Measurements from ENCODE around the gene IL20RB. TPM values are rescaled to one million over a fixed set of nuclear protein-coding genes. Genes with fewer than 3 reads are reported as not detected.
"Not testable (repeated sequence)": the region's sequence is repeated elsewhere in the genome, so short reads cannot be mapped to it uniquely, and the experiment has no call there.

Gene IL20RB
- total RNA-seq, 4 donors from 2014 or later, result 218 to 274 (median 257) TPM

DNA sequence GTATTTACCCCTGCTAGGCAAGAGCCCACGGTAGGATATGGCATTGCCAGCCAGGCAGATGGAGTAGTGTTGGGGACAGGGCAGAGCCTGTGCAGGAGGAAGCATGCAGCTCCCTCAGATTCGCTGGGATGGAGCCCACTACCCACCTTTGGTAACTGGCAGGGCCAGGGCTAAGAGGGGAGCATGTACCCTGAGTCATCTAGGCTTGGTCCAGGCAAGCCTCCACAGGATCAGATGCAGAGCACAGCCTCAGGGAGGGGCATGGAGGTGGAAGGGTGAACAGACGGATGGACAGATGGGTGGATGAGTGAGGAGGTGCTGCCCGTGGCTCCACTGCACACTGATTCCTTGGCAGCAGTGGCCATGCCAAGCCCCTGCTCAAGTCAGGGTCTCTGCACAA lies 33.0 kb downstream of the IL20RB start:
- no peak for DNase-seq (ENCODE audit: low spot score in 2 of 2)
- Histone ChIP-seq H3K4me3 (no peak overlapping the region), H3K27ac (peak overlapping the region; percentile 30), H3K36me3 (no peaks in the 10 kb centered on the region), H3K4me1 (peaks cover 52% of the 10 kb centered on the region), H3K9me3 (no peaks in the 10 kb centered on the region), H3K27me3 (no peaks in the 10 kb centered on the region)
- TF ChIP-seq POLR2A (IDR thresholded peaks at IDR 0.05) (no peak), POLR2AphosphoS5 (IDR thresholded peaks at IDR 0.05) (no peak), EP300 (IDR thresholded peaks at IDR 0.05) (no peak)
- TF ChIP-seq, protein P1, sequence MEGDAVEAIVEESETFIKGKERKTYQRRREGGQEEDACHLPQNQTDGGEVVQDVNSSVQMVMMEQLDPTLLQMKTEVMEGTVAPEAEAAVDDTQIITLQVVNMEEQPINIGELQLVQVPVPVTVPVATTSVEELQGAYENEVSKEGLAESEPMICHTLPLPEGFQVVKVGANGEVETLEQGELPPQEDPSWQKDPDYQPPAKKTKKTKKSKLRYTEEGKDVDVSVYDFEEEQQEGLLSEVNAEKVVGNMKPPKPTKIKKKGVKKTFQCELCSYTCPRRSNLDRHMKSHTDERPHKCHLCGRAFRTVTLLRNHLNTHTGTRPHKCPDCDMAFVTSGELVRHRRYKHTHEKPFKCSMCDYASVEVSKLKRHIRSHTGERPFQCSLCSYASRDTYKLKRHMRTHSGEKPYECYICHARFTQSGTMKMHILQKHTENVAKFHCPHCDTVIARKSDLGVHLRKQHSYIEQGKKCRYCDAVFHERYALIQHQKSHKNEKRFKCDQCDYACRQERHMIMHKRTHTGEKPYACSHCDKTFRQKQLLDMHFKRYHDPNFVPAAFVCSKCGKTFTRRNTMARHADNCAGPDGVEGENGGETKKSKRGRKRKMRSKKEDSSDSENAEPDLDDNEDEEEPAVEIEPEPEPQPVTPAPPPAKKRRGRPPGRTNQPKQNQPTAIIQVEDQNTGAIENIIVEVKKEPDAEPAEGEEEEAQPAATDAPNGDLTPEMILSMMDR (IDR thresholded peaks at IDR 0.05), result no peak
- 46% methylated on average over 4 of the region's 4 CpGs for WGBS

DNA sequence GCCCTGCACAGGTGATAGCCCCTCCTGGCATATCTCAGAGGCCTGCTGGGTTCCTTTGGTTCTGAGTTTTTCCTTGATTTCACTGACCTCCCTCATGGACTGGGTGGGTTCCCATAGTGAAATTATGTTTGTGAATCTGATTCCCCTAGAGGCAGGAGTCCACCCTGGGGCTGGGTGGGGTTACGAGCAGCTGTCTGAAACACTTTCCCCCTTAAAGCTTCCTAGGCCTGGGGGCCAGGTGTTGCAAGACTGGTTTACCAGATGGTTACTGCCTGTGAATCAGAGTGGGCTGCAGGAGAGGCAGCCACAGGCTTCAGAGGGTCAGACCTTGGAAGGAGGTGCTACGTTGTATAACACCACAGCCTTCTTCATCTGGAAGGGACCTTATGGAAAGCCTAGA lies 34.3 kb downstream of the IL20RB start:
- Histone ChIP-seq H3K27ac (peak overlapping the region; percentile 20), H3K9me3 (no peaks in the 10 kb centered on the region), H3K36me3 (no peaks in the 10 kb centered on the region), H3K4me1 (peaks cover 63% of the 10 kb centered on the region), H3K27me3 (no peaks in the 10 kb centered on the region), H3K4me3 (no peak overlapping the region)
- WGBS, result 86% methylated on average over 2 of the region's 2 CpGs
- TF ChIP-seq POLR2A (IDR thresholded peaks at IDR 0.05), result no peak
- TF ChIP-seq POLR2AphosphoS5 (IDR thresholded peaks at IDR 0.05), result no peak
- no peak for TF ChIP-seq EP300 (IDR thresholded peaks at IDR 0.05)
- TF ChIP-seq, protein P1 (IDR thresholded peaks at IDR 0.05), result no peak
- DNase-seq (ENCODE audit: low spot score in 2 of 2), result no peak

DNA sequence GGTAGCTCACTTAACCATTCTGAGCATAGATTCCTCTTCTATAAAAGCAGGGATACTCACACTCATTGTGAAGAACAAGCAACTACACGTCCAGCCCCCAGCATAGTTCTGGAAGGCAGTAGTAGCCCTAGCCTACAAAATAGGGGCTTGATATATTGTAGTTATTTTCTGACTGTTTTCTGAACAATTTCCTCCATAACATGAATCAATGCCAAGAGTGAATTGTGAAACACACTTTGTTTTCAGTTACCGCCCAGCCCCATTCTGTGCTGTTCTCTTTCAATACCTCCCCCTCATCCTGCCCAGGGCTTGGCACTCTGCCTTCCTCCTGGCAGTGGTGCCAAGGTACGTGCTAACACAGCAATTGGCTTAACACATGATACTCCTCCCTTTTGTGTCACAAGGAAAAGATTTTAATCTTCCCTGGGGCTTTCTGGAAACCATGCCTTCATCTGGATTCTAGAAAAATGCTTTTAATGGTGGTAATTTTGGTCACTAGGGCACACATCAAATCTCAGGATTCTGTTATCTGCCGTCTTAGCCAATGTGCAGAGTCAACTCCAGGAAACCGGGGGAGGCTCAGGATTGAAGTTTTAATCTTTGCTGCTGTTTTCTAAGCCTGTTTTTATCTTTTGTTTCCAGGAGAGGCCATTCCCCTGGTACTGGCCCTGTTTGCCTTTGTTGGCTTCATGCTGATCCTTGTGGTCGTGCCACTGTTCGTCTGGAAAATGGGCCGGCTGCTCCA lies 37.2 kb downstream of the IL20RB start:
- H3K36me3 ChIP-seq, result no peaks in the 10 kb centered on the region
- H3K4me1 ChIP-seq, result peaks cover 52% of the 10 kb centered on the region
- H3K27ac ChIP-seq, result peak overlapping the region; percentile 92
- peak; percentile 90 to 96 for DNase-seq (ENCODE audit: low spot score in 2 of 2)
- no peaks in the 10 kb centered on the region for H3K27me3 ChIP-seq
- TF ChIP-seq, protein P1 (IDR thresholded peaks at IDR 0.05), result no peak
- TF ChIP-seq POLR2AphosphoS5 (IDR thresholded peaks at IDR 0.05) (peak; percentile 64 to 95 (median 74)), EP300 (IDR thresholded peaks at IDR 0.05) (no peak), POLR2A (IDR thresholded peaks at IDR 0.05) (no peak)
- WGBS, result 20% methylated on average over 8 of the region's 8 CpGs
- no peaks in the 10 kb centered on the region for H3K9me3 ChIP-seq
- no peak overlapping the region for H3K4me3 ChIP-seq

DNA sequence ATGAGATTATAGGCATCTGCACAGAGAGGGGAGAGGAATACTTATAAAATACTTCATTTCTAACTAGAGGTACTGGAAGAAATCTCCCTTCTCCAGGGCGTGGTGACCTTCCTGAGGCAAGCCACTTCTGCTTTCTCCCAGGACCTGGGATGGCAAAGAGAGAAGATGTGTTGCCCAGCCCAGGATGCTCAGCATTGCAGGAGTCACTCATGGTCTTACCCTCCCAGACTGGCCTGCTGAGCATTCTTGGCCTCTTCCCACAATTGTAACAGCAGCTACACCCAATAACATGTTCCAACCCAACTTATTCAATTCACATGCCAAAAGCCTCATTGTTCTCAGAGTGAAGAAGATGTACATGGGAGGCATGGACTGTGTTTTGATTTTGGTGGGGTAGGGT lies 37.9 kb downstream of the IL20RB start:
- Histone ChIP-seq H3K27me3 (no peaks in the 10 kb centered on the region), H3K36me3 (no peaks in the 10 kb centered on the region), H3K27ac (peak overlapping the region; percentile 92), H3K9me3 (no peaks in the 10 kb centered on the region), H3K4me1 (peaks cover 45% of the 10 kb centered on the region), H3K4me3 (no peak overlapping the region)
- DNase-seq (ENCODE audit: low spot score in 2 of 2), result no peak
- WGBS, result 38% methylated on average over 1 of the region's 1 CpG
- TF ChIP-seq POLR2AphosphoS5 (IDR thresholded peaks at IDR 0.05), result peak in 1 of 3 donors; percentile 20
- TF ChIP-seq POLR2A (IDR thresholded peaks at IDR 0.05), result no peak
- TF ChIP-seq, protein P1 (IDR thresholded peaks at IDR 0.05), result no peak

DNA sequence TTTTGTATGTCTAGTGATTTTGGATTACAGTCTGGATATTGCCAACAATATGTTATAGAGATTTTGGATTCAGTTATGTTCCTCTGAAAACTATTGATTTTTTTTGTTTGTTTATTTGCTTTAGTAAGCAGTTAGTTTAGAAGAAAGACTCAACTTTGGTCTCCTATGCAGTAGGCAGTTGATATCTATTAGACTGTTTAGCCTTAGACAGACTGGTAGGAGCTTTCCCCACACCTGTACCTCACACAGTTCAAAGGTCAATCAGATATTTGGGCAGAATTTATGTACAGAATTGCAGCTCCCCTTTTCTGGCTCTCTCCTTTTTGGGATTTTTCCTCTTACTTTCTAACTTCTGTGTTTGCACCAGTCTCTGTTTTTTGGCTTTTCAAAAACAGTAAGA lies 42.3 kb downstream of the IL20RB start:
- Histone ChIP-seq H3K27ac (no peak overlapping the region), H3K4me1 (peaks cover 21% of the 10 kb centered on the region)
- TF ChIP-seq, protein P1 (IDR thresholded peaks at IDR 0.05), result no peak
- no peak for TF ChIP-seq POLR2A (IDR thresholded peaks at IDR 0.05)
- TF ChIP-seq POLR2AphosphoS5 (IDR thresholded peaks at IDR 0.05), result no peak
- TF ChIP-seq EP300 (IDR thresholded peaks at IDR 0.05), result no peak

DNA sequence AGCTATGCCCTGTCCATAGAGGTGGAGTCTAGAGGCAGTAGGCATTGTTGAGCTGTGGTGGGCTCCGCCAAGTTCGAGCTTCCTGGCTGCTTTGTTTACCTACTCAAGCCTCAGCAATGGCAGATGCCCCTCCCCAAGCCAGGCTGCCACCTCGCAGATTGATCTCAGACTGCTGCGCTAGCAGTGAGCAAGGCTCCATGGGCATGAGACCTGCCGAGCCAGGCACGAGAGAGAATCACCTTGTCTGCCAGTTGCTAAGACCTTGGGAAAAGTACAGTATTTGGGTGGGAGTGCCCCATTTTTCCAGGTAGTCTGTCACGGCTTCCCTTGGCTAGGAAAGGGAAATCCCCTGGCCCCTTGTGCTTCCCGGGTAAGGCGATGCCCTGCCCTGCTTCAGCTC lies 49.6 kb downstream of the IL20RB start:
- not testable (repeated sequence) for DNase-seq (ENCODE audit: low spot score in 2 of 2); H3K9me3 ChIP-seq; H3K4me3 ChIP-seq; H3K4me1 ChIP-seq; H3K27ac ChIP-seq; H3K27me3 ChIP-seq
- H3K36me3 ChIP-seq, result peaks cover 13% of the 10 kb centered on the region
- 88% methylated on average over 4 of the region's 9 CpGs for WGBS

More for the DNA sequence above, 42.3 kb downstream of the IL20RB start:
- Histone ChIP-seq H3K36me3 (no peaks in the 10 kb centered on the region), H3K9me3 (no peaks in the 10 kb centered on the region), H3K4me3 (no peak overlapping the region), H3K27me3 (no peaks in the 10 kb centered on the region)
- no peak for DNase-seq (ENCODE audit: low spot score in 2 of 2)
